H1 (cell line): Measurements from ENCODE around the gene WNK3. TPM values are rescaled to one million over a fixed set of nuclear protein-coding genes. Genes with fewer than 3 reads are reported as not detected.

Experiments
- CTCF ChIA-PET: fragments of 300-600 bp; sonication (Branson Sonifier 250); formaldehyde crosslinking; loops from one replicate; lab custom pipeline; 2021; ENCODE audit not compliant: partially characterized antibody; lab: Charles Lee
- POLR2A ChIA-PET: fragments of 300-600 bp; sonication (Branson Sonifier 250); formaldehyde crosslinking; loops from one replicate; lab custom pipeline; 2021; ENCODE audit warnings: inconsistent platforms; ENCODE audit not compliant: partially characterized antibody; lab: Charles Lee
- DNase-seq, 2 experiments: peaks; one replicate each; pipeline versions ENCODE4 v3.0.0 to v3.0.0-alpha.2; 2010 to 2022; ENCODE audit warnings: low spot score in 2 of 2, low read depth in 1 of 2, mixed read lengths in 1 of 2
- FAIRE-seq: peaks from 2 replicates; lab custom pipeline; 2011; peaks lifted over from hg19 to GRCh38; lab: Jason Lieb, UNC
- H2AFZ ChIP-seq: 2 replicates; pipeline ENCODE4 v1.8.1; 2012; ENCODE audit warnings: low read length, inconsistent platforms
- H2AK5ac ChIP-seq: 2 replicates; pipeline ENCODE4 v1.6.1; 2013; ENCODE audit warnings: low read depth, low read length
- H2BK120ac ChIP-seq: replicated peaks from 2 replicates; pipeline ENCODE3; 2013; ENCODE audit warnings: low read depth, low read length, inconsistent platforms
- H2BK12ac ChIP-seq: 2 replicates; pipeline ENCODE4 v1.6.1; 2013; ENCODE audit warnings: low read depth, low read length
- H2BK15ac ChIP-seq: 2 replicates; pipeline ENCODE4 v1.6.1; 2013; ENCODE audit warnings: low read length
- H2BK20ac ChIP-seq: 2 replicates; pipeline ENCODE4 v1.6.1; 2013; ENCODE audit warnings: low read length
- H2BK5ac ChIP-seq: 2 replicates; pipeline ENCODE4 v1.6.1; 2013; ENCODE audit warnings: low read depth, low read length
- H3K14ac ChIP-seq: 2 replicates; pipeline ENCODE4 v1.6.1; 2013; ENCODE audit warnings: inconsistent platforms; ENCODE audit not compliant: insufficient read length
- H3K18ac ChIP-seq: 2 replicates; pipeline ENCODE4 v1.6.1; 2013; ENCODE audit warnings: low read length; ENCODE audit errors: extremely low read depth
- H3K23ac ChIP-seq: 2 replicates; pipeline ENCODE4 v1.6.1; 2013; ENCODE audit warnings: inconsistent platforms; ENCODE audit not compliant: insufficient read length
- H3K23me2 ChIP-seq: 2 replicates; pipeline ENCODE4 v1.6.1; 2013; ENCODE audit warnings: low read depth, low read length
- H3K27ac ChIP-seq: 2 replicates; pipeline ENCODE4 v1.6.1; 2011; ENCODE audit warnings: low read depth, low read length, inconsistent platforms
- H3K27me3 ChIP-seq, 4 experiments: replicated peaks in 1 of 4; 1 replicate in 1 of 4; 2 replicates in 3 of 4; pipeline versions ENCODE4 v1.6.1 to v1.8.1; 2011 to 2013; ENCODE audit warnings: low read length in 3 of 4, mild to moderate bottlenecking in 3 of 4, inconsistent platforms in 2 of 4, mixed read lengths in 2 of 4, moderate library complexity in 1 of 4; ENCODE audit not compliant: control insufficient read depth in 3 of 4, insufficient read depth in 3 of 4; ENCODE audit errors: extremely low read depth in 1 of 4
- H3K36me3 ChIP-seq, 4 experiments: 2 replicates each; pipeline versions ENCODE4 v1.6.1 to v1.8.1; 2011 to 2013; ENCODE audit warnings: mild to moderate bottlenecking in 4 of 4, low read length in 3 of 4, moderate library complexity in 2 of 4, control low read depth in 1 of 4, inconsistent platforms in 1 of 4; ENCODE audit not compliant: insufficient read depth in 4 of 4, control insufficient read depth in 2 of 4
- H3K4ac ChIP-seq: replicated peaks from 2 replicates; pipeline ENCODE3; 2013; ENCODE audit warnings: low read length, low read depth, mixed read lengths, inconsistent platforms; ENCODE audit not compliant: insufficient read length
- H3K4me1 ChIP-seq, 4 experiments: replicated peaks in 1 of 4; 1 replicate in 1 of 4; 2 replicates in 3 of 4; pipeline versions ENCODE4 v1.6.1 to v1.8.1; 2011 to 2013; ENCODE audit warnings: low read length in 3 of 4, inconsistent platforms in 2 of 4, mixed read lengths in 1 of 4; ENCODE audit not compliant: insufficient read depth in 4 of 4, control insufficient read depth in 3 of 4
- H3K4me2 ChIP-seq, 2 experiments: 2 replicates each; pipeline versions ENCODE4 v1.6.1 to v1.8.1; 2011 to 2013; ENCODE audit warnings: low read depth in 2 of 2, low read length in 2 of 2, control low read depth in 1 of 2, inconsistent platforms in 1 of 2, mild to moderate bottlenecking in 1 of 2; ENCODE audit not compliant: insufficient read depth in 1 of 2
- H3K4me3 ChIP-seq, 4 experiments: fragments of 200-600, 300-600 bp in 1 of 4; sonication (generic), shearing (Covaris generic), sonication (Bioruptor Twin) in 1 of 4; 2 replicates each; pipeline versions ENCODE4 v1.5.1 to v1.8.1; 2011 to 2016; ENCODE audit warnings: low read length in 4 of 4, low read depth in 3 of 4, control low read depth in 2 of 4, inconsistent platforms in 2 of 4, mild to moderate bottlenecking in 2 of 4, mixed read lengths in 1 of 4, moderate library complexity in 1 of 4; ENCODE audit not compliant: insufficient read depth in 2 of 4; ENCODE audit errors: extremely low read depth in 1 of 4
- H3K56ac ChIP-seq: replicated peaks from 2 replicates; pipeline ENCODE3; 2013; ENCODE audit warnings: low read depth, mild to moderate bottlenecking, mixed read lengths, low read length, inconsistent platforms; ENCODE audit not compliant: insufficient read length
- H3K79me1 ChIP-seq: 2 replicates; pipeline ENCODE4 v1.6.1; 2013; ENCODE audit warnings: low read depth, low read length, control low read depth
- H3K79me2 ChIP-seq, 2 experiments: 2 replicates each; pipeline versions ENCODE4 v1.6.1 to v1.8.1; 2012 to 2013; ENCODE audit warnings: low read length in 2 of 2, mild to moderate bottlenecking in 2 of 2, inconsistent platforms in 1 of 2; ENCODE audit not compliant: insufficient read depth in 2 of 2, control insufficient read depth in 1 of 2
- H3K9ac ChIP-seq, 4 experiments: replicated peaks in 1 of 4; 1 replicate in 1 of 4; 2 replicates in 3 of 4; pipeline versions ENCODE4 v1.6.1 to v1.8.1; 2011 to 2013; ENCODE audit warnings: low read depth in 3 of 4, low read length in 3 of 4, control low read depth in 2 of 4, mild to moderate bottlenecking in 2 of 4, moderate library complexity in 2 of 4, inconsistent platforms in 1 of 4; ENCODE audit errors: extremely low read depth in 1 of 4
- H3K9me3 ChIP-seq, 2 experiments: 2 replicates each; pipeline versions ENCODE4 v1.6.1 to v1.8.1; 2012 to 2013; ENCODE audit warnings: mild to moderate bottlenecking in 2 of 2, moderate library complexity in 2 of 2, control low read depth in 1 of 2, inconsistent platforms in 1 of 2, low read depth in 1 of 2, low read length in 1 of 2, mixed read lengths in 1 of 2; ENCODE audit not compliant: insufficient read depth in 2 of 2
- H4K20me1 ChIP-seq, 2 experiments: replicated peaks in 1 of 2; 2 replicates each; pipeline versions ENCODE3 to v1.8.1; 2011 to 2013; ENCODE audit warnings: inconsistent platforms in 2 of 2, low read length in 2 of 2, mild to moderate bottlenecking in 1 of 2; ENCODE audit not compliant: insufficient read depth in 2 of 2, control insufficient read depth in 1 of 2
- H4K5ac ChIP-seq: 2 replicates; pipeline ENCODE4 v1.6.1; 2013; ENCODE audit warnings: low read length, low read depth, mixed read lengths, inconsistent platforms; ENCODE audit not compliant: insufficient read length
- H4K8ac ChIP-seq: 2 replicates; pipeline ENCODE4 v1.8.0; 2013; ENCODE audit warnings: mild to moderate bottlenecking, moderate library complexity, low read length, inconsistent platforms; ENCODE audit not compliant: insufficient read depth; ENCODE audit errors: extremely low read depth
- H4K91ac ChIP-seq: replicated peaks from 2 replicates; pipeline ENCODE3; 2013; ENCODE audit warnings: low read length, mixed read lengths, inconsistent platforms; ENCODE audit not compliant: insufficient read length
- ATF2 ChIP-seq: IDR thresholded peaks from 2 replicates; pipeline ENCODE4 v1.6.1; 2012; ENCODE audit warnings: low read length, inconsistent platforms
- EZH2 ChIP-seq: fragments of 200-600 bp; sonication (generic); IDR thresholded peaks from 2 replicates; pipeline ENCODE4 v1.7.1; 2012; ENCODE audit warnings: low read depth, mild to moderate bottlenecking, moderate library complexity, low read length, inconsistent platforms; ENCODE audit not compliant: severe bottlenecking
- JUN ChIP-seq: IDR thresholded peaks from 2 replicates; pipeline ENCODE4 v1.6.1; 2011; ENCODE audit warnings: low read depth, mild to moderate bottlenecking, improper control_type of control experiment, low read length
- KDM1A ChIP-seq: fragments of 200-600, 300-600 bp; sonication (generic); IDR thresholded peaks from 2 replicates; pipeline ENCODE4 v1.7.1; 2016; ENCODE audit warnings: mild to moderate bottlenecking, low read length, borderline replicate concordance
- RFX5 ChIP-seq: IDR thresholded peaks from 2 replicates; pipeline ENCODE4 v1.6.1; 2011; ENCODE audit warnings: low read depth, low read length, improper control_type of control experiment, borderline replicate concordance
- RXRA ChIP-seq: IDR thresholded peaks from 2 replicates; pipeline ENCODE4 v1.6.1; 2011; ENCODE audit warnings: low read depth, mild to moderate bottlenecking, low read length, moderate library complexity; ENCODE audit not compliant: insufficient read depth
- SIX5 ChIP-seq: IDR thresholded peaks from 2 replicates; pipeline ENCODE4 v1.6.1; 2011; ENCODE audit warnings: mild to moderate bottlenecking, low read depth, low read length
- SRF ChIP-seq: IDR thresholded peaks from 2 replicates; pipeline ENCODE4 v1.6.1; 2011; ENCODE audit warnings: mild to moderate bottlenecking, low read depth, low read length, moderate library complexity
- TAF1 ChIP-seq: IDR thresholded peaks from 2 replicates; pipeline ENCODE4 v1.6.1; 2011; ENCODE audit warnings: mild to moderate bottlenecking, low read depth, low read length
- TCF12 ChIP-seq: IDR thresholded peaks from 2 replicates; pipeline ENCODE4 v1.6.1; 2011; ENCODE audit warnings: low read depth, mild to moderate bottlenecking, low read length
- WGBS, 2 experiments: shearing (Covaris generic) in 1 of 2; methylation state at CpG; one replicate each; pipeline versions ENCODE4 v1.1.6 to v1.1.7; 2013 to 2015; ENCODE audit warnings: low lambda C conversion rate in 2 of 2, mixed read lengths in 2 of 2, inconsistent platforms in 1 of 2, low coverage in 1 of 2, missing lambda C conversion rate in 1 of 2; ENCODE audit not compliant: insufficient replicate concordance in 2 of 2, insufficient coverage in 1 of 2, insufficient read length in 1 of 2; ENCODE audit errors: extremely low coverage in 1 of 2, missing lambda C conversion rate in 1 of 2; 5-methylcytosine and 5-hydroxymethylcytosine counted together
- polyA plus RNA-seq, 7 experiments: library from polyadenylated mRNA; depleted of rRNA in 3 of 7; stranded (reverse) in 5 of 7; unstranded in 2 of 7; fragments of >200 nt in 5 of 7; fragments of 200-250 nt in 2 of 7; gene quantifications; 1 replicate in 5 of 7; 2 replicates in 1 of 7; 4 replicates in 1 of 7; pipeline versions ENCODE4 v1.2.1 to v1.2.3, GENCODE V29; 2011 to 2013; ENCODE audit warnings: missing spikeins in 2 of 7, mixed read lengths in 2 of 7
- total RNA-seq: library from RNA; stranded (reverse); fragmentation: NEBNext Ultra II Directional; extraction: Animal tissue kit (Norgen Biotek cat#: 25700); gene quantifications from 2 replicates; pipeline ENCODE4 v1.2.1, GENCODE V29; 2021

WNK3 gene
- total and polyA plus RNA-seq, 2 of the 8 experiments (the other 6 are each of a cell fraction or from before 2014, with no cell fraction given) = 5.5 to 37.5 TPM

GRCh38 chrX:54358424-54359211 is 772 bp upstream of the WNK3 start:
- no peak overlapping the region for H2BK15ac ChIP-seq
- no peak overlapping the region for H3K14ac ChIP-seq
- no peaks in the 10 kb centered on the region for H3K27me3 ChIP-seq
- H3K9ac ChIP-seq = peak overlapping the region in 3 of 4 experiments; percentile 51 to 82 (median 77); a peak in 6 of 7 replicates
- peaks cover 0 to 5% (median 2%) of the 10 kb centered on the region in 4 experiments; a peak in 3 of 7 replicates for H3K4me1 ChIP-seq
- peak overlapping the region; percentile 78 for H3K18ac ChIP-seq
- H4K8ac ChIP-seq = peak overlapping the region; percentile 96
- no peak overlapping the region for H3K23ac ChIP-seq
- no peak overlapping the region for H2AFZ ChIP-seq
- peak overlapping the region; percentile 37 to 99 (median 42) for H3K4me3 ChIP-seq
- H3K4me2 ChIP-seq = peak overlapping the region; percentile 79 to 89
- H2BK12ac ChIP-seq = peak overlapping the region; percentile 50; the same call in 1 of the 2 replicates
- POLR2A ChIA-PET = interaction anchor here (0.7 to 1.8 kb wide), 12 partner anchors 10 to 191 kb away, joined by 3 to 6 read pairs (median 4); partner anchors contain the start of gene FAM120C
- H3K27ac ChIP-seq = peak overlapping the region; percentile 96
- no peaks in the 10 kb centered on the region for H3K79me1 ChIP-seq
- H4K91ac ChIP-seq = peak overlapping the region; percentile 89
- H4K5ac ChIP-seq = peak overlapping the region; percentile 67
- no peak overlapping the region for H2BK20ac ChIP-seq
- no peaks in the 10 kb centered on the region for H4K20me1 ChIP-seq
- no peak overlapping the region for H2BK120ac ChIP-seq
- H3K79me2 ChIP-seq = peaks cover 0 to 32% of the 10 kb centered on the region in 2 experiments; a peak in 2 of 4 replicates
- H3K36me3 ChIP-seq = no peaks in the 10 kb centered on the region
- FAIRE-seq = peak; percentile 97
- CTCF ChIA-PET = no interaction called here
- no peaks in the 10 kb centered on the region for H3K9me3 ChIP-seq
- H2AK5ac ChIP-seq = no peak overlapping the region
- peak overlapping the region; percentile 82 for H3K56ac ChIP-seq
- no peak overlapping the region for H3K4ac ChIP-seq
- peaks cover 5% of the 10 kb centered on the region for H3K23me2 ChIP-seq
- peak; percentile 75 to 81 for DNase-seq
- peak overlapping the region; percentile 90 for H2BK5ac ChIP-seq
- 2% methylated on average over 29 of the region's 54 CpGs; no CpG with 5 or more reads in 1 of the 2 experiments for WGBS, 2 experiments
- TF ChIP-seq RXRA (no peak), KDM1A (no peak), EZH2 (no peak), SIX5 (peak; percentile 49; the same call in 1 of the 2 replicates), ATF2 (no peak), JUN (no peak), SRF (no peak), TAF1 (0 out of 2 replicates have a peak, but pooled peaks have one; percentile 58), RFX5 (no peak), TCF12 (no peak)
